Progenitor cell of endocrine pancreas (in vitro differentiated cells): ENCODE data around the gene OPTN. TPM values are rescaled to one million over a fixed set of nuclear protein-coding genes. Genes with fewer than 3 reads are reported as not detected.

Experiments used
- DNase-seq: peaks from one replicate; pipeline ENCODE4 v3.0.0; 2021; ENCODE audit warnings: low spot score; ENCODE audit not compliant: unreplicated experiment
- H3K27ac Mint-ChIP-seq: 2 replicates; pipeline ENCODE4 v1.8.0; 2021; ENCODE audit warnings: mild to moderate bottlenecking, moderate library complexity, mixed read lengths
- H3K27me3 Mint-ChIP-seq: 2 replicates; pipeline ENCODE4 v1.8.0; 2021; ENCODE audit warnings: mixed read lengths
- H3K36me3 Mint-ChIP-seq: 2 replicates; pipeline ENCODE4 v1.8.0; 2022; ENCODE audit warnings: mixed read lengths; ENCODE audit not compliant: insufficient read depth
- H3K4me1 Mint-ChIP-seq: 2 replicates; pipeline ENCODE4 v1.8.0; 2021; ENCODE audit warnings: low read depth, mixed read lengths
- H3K4me3 Mint-ChIP-seq: 2 replicates; pipeline ENCODE4 v1.8.0; 2021; ENCODE audit warnings: low read depth, mild to moderate bottlenecking, moderate library complexity, mixed read lengths
- H3K9me3 Mint-ChIP-seq: 2 replicates; pipeline ENCODE4 v1.8.0; 2021; ENCODE audit warnings: low read depth, mixed read lengths
- total RNA-seq: library from RNA; stranded (reverse); gene quantifications from 2 replicates; pipeline ENCODE4 v1.2.1, GENCODE V29; 2021
- TF ChIP-seq, protein P1 (sequence below): fragments of 200-600 bp; sonication (generic); IDR thresholded peaks from one replicate; pipeline ENCODE4 v1.5.0; 2021; ENCODE audit warnings: antibody characterized with exemption, mild to moderate bottlenecking; ENCODE audit not compliant: unreplicated experiment

OPTN gene
- total RNA-seq, 1 donor from 2014 or later, result 6.8 TPM

DNA sequence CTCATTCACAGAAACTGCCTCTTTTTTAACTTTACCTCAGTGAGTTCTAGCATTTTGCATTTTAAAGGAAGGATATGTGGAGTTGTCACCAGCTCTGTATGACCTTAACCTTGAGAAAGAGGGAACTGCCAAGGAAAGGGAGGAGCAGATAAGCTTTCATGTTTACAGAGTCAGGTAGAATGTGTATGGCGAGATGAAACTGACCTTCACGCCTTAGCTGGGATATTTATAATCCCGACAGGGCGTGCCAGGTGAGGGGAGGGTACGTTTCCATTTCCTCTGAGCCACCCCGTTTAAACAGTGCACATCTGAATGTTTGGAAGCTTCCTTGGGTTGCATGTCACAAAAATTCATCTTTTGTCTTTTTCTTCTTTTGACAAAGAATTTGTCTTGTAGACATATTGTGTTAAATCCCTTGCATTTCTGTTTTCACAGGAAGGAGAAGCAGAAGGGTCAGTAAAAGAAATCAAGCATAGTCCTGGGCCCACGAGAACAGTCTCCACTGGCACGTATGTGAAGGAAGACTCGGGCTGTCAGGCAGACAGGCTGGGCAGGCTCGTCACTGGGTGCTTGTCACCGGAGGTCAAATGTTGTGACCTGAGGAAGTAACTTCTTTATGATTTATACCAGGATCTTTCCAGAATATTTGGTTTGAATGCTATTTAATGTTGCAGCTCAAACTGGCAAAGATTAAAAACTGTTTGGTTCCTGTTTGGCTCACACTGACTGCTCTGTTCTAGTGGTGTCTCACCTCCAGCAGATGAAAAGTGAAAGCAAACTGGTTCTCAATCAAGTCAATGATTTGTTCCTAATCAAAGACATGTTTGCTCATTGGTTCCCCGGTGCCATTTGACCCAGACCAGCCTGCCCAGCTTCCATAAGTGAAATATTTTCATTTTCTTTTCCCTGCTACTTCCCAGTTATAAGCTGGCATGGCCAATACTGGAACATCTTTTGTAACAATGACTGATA, 16.2 kb downstream of the OPTN start:
- TF ChIP-seq, protein P1, sequence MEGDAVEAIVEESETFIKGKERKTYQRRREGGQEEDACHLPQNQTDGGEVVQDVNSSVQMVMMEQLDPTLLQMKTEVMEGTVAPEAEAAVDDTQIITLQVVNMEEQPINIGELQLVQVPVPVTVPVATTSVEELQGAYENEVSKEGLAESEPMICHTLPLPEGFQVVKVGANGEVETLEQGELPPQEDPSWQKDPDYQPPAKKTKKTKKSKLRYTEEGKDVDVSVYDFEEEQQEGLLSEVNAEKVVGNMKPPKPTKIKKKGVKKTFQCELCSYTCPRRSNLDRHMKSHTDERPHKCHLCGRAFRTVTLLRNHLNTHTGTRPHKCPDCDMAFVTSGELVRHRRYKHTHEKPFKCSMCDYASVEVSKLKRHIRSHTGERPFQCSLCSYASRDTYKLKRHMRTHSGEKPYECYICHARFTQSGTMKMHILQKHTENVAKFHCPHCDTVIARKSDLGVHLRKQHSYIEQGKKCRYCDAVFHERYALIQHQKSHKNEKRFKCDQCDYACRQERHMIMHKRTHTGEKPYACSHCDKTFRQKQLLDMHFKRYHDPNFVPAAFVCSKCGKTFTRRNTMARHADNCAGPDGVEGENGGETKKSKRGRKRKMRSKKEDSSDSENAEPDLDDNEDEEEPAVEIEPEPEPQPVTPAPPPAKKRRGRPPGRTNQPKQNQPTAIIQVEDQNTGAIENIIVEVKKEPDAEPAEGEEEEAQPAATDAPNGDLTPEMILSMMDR, result no peak
- Mint-ChIP-seq H3K27ac (no peak overlapping the region), H3K4me3 (no peak overlapping the region), H3K36me3 (peaks cover 2% of the 10 kb centered on the region), H3K4me1 (peaks cover 7% of the 10 kb centered on the region), H3K27me3 (no peaks in the 10 kb centered on the region), H3K9me3 (no peaks in the 10 kb centered on the region)
- DNase-seq, result no peak

DNA sequence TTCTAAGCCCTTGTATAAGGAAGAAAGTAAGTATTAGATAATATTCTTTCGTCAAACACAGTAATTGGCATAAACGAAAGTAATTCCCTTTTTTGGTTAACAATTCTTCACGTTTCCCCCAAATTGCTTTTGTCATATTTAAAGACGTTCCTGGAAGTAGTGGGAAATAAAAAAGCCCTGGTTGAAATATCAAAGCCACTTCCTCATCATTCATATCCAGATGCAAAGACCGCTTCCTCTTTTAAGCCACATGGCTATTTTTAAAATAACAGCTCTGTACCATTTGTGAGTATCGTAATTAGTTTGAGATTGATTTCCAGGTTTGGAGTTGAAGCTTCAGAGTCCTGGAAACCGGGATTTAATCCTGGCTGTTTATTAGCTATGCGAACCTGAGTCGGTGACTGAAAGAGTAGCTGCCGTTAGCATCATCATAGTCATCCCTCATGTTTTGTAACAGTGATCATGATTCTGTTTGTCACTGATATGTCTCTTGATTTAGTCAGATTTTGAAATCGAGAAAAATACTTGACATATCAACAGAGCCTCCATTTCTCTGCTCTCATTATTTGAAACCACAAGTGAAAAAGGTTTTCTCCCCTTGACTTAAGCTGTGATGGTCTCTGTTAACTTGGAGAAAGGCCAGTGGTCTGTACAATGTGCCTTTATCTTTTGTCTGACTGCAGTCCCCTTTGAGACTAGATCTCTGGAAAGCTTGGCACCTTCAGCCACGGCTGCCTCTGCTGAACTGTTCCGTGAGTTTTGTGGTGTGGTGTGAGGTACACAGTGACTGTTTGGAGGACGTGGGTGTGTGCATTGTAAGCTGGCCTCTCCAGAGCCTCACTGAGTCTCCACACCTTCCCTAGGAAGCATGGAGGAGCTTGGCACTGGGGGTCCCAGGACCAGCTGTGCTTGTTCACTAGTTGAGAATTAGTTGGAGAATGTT, 18.1 kb downstream of the OPTN start:
- Mint-ChIP-seq H3K4me1 (peaks cover 7% of the 10 kb centered on the region), H3K36me3 (peaks cover 2% of the 10 kb centered on the region), H3K9me3 (no peaks in the 10 kb centered on the region), H3K27me3 (no peaks in the 10 kb centered on the region), H3K4me3 (no peak overlapping the region), H3K27ac (no peak overlapping the region)
- DNase-seq, result no peak
- TF ChIP-seq, protein P1, result no peak

DNA sequence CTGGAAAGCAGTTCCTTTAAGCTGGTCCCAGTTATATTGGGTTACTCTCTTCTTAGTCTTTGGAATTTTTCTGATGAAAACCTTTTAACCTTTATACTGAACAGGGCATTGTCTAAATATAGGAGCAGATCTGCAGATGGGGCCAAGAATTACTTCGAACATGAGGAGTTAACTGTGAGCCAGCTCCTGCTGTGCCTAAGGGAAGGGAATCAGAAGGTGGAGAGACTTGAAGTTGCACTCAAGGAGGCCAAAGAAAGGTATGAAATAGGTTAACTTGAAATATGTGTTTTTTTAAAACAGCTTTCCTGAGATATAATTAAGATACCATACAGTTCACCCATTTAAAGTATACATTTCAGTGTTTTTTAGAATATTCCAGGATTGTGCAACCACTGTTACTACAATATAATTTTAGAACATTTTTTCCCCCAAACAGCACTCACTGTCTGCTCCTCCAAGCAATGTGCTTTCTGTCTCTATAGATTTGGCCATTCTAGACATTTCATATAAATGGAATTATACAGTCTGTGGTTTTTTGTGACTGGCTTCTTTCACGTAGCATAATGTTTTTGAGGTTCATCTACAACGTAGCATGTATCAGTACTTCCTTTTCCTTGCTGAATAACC, 18.9 kb downstream of the OPTN start:
- Mint-ChIP-seq H3K27ac (no peak overlapping the region), H3K27me3 (no peaks in the 10 kb centered on the region), H3K4me3 (no peak overlapping the region), H3K4me1 (peaks cover 7% of the 10 kb centered on the region), H3K9me3 (no peaks in the 10 kb centered on the region), H3K36me3 (peaks cover 2% of the 10 kb centered on the region)
- DNase-seq, result no peak
- TF ChIP-seq, protein P1, result no peak

DNA sequence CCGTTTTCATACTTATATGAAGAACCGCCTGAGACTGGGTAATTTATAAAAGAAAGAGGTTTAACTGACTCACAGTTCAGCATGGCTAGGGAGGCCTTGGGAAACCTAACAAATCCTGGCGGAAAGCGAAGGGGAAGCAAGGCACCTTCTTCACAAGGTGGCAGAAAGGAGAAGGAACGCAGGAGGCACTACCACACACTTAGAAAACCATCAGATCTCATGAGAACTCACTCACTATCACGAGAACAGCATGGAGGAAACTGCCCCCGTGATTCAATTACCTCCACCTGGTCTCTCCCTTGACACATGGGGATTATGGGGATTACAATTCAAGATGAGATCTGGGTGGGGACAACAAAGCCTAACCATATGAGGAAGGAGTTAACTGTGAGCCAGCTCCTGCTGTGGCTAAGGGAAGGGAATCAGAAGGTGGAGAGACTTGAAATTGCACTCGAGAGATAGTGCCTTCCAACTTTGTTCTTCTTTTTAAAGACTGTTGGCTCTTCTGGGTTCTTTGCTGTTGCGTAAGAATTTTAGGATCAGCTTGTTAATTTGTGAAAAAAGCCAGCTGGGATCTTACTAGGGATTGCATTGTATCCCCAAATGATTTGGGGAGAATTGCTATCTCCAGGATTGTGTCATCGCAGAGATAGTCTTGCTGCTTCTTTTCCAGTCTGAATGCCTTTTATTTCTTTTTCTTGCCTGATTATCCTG, 21.0 kb downstream of the OPTN start:
- H3K4me1 Mint-ChIP-seq, result peaks cover 4% of the 10 kb centered on the region
- no peak overlapping the region for H3K27ac Mint-ChIP-seq
- TF ChIP-seq, protein P1, result no peak

More for the DNA sequence above, 21.0 kb downstream of the OPTN start:
- no peaks in the 10 kb centered on the region for H3K9me3 Mint-ChIP-seq
- peaks cover 2% of the 10 kb centered on the region for H3K36me3 Mint-ChIP-seq
- no peak for DNase-seq
- H3K4me3 Mint-ChIP-seq, result no peak overlapping the region
- H3K27me3 Mint-ChIP-seq, result no peaks in the 10 kb centered on the region
